BE2C (cell line): ENCODE measurements around the gene PLLP.

Source experiments
- DNase-seq: peaks from one replicate; pipeline ENCODE4 v3.0.0-alpha.2; 2020
- H3K27me3 ChIP-seq: fragments of 250-450 bp; sonication (Bioruptor Pico); 2 replicates; pipeline ENCODE4 v1.5.1; 2020; ENCODE audit warnings: mild to moderate bottlenecking
- H3K36me3 ChIP-seq: fragments of 250-450 bp; sonication (Bioruptor Pico); 2 replicates; pipeline ENCODE4 v1.5.1; 2020; ENCODE audit warnings: mild to moderate bottlenecking
- H3K4me1 ChIP-seq: fragments of 250-450 bp; sonication (Bioruptor Pico); 2 replicates; pipeline ENCODE4 v1.5.1; 2020
- H3K4me3 ChIP-seq: 2 replicates; pipeline ENCODE4 v1.5.1; 2011; ENCODE audit warnings: low read depth, low read length
- H3K9me3 ChIP-seq: fragments of 250-450 bp; sonication (Bioruptor Pico); 2 replicates; pipeline ENCODE4 v1.5.1; 2020
- CTCF ChIP-seq: IDR thresholded peaks from 2 replicates; pipeline ENCODE4 v1.5.1; 2012; ENCODE audit warnings: mild to moderate bottlenecking, low read depth, low read length

The PLLP gene

GRCh38 chr16:57262841-57263540, 21.5 kb downstream of the PLLP start:
- no peak for DNase-seq
- Histone ChIP-seq H3K9me3 (no peaks in the 10 kb centered on the region), H3K27me3 (no peaks in the 10 kb centered on the region), H3K4me1 (peaks cover 10% of the 10 kb centered on the region), H3K4me3 (no peak overlapping the region), H3K36me3 (no peaks in the 10 kb centered on the region)
- no peak for TF ChIP-seq CTCF

GRCh38 chr16:57261806-57262205, 22.7 kb downstream of the PLLP start:
- Histone ChIP-seq H3K4me1 (peaks cover 7% of the 10 kb centered on the region), H3K9me3 (no peaks in the 10 kb centered on the region), H3K36me3 (no peaks in the 10 kb centered on the region), H3K4me3 (no peak overlapping the region), H3K27me3 (no peaks in the 10 kb centered on the region)
- no peak for TF ChIP-seq CTCF
- no peak for DNase-seq

GRCh38 chr16:57260294-57260929, 24.1 kb downstream of the PLLP start:
- Histone ChIP-seq H3K9me3 (no peaks in the 10 kb centered on the region), H3K27me3 (no peaks in the 10 kb centered on the region), H3K4me1 (peaks cover 2% of the 10 kb centered on the region), H3K4me3 (no peak overlapping the region), H3K36me3 (no peaks in the 10 kb centered on the region)
- no peak for TF ChIP-seq CTCF
- DNase-seq = no peak

GRCh38 chr16:57258910-57259475, 25.5 kb downstream of the PLLP start:
- no peak for TF ChIP-seq CTCF
- Histone ChIP-seq H3K4me3 (no peak overlapping the region), H3K9me3 (no peaks in the 10 kb centered on the region), H3K36me3 (no peaks in the 10 kb centered on the region), H3K27me3 (no peaks in the 10 kb centered on the region), H3K4me1 (no peaks in the 10 kb centered on the region; the same call in 1 of the 2 replicates)
- DNase-seq = no peak

- DNase-seq = no peak
- no peak for TF ChIP-seq CTCF
- no peaks in the 10 kb centered on the region; the same call in 1 of the 2 replicates for H3K4me1 ChIP-seq
- no peaks in the 10 kb centered on the region for H3K36me3 ChIP-seq
- no peak overlapping the region for H3K4me3 ChIP-seq
- no peaks in the 10 kb centered on the region for H3K27me3 ChIP-seq
- no peaks in the 10 kb centered on the region for H3K9me3 ChIP-seq
Observed at GRCh38 chr16:57258226-57258909, 26.1 kb downstream of the PLLP start.
